NCI-H526 treated with DMSO at 0.1 percent for 48 hours (cell line): ENCODE results near the gene CDK14.

Experiments
- DNase-seq: peaks from one replicate; lab custom pipeline; 2025; lab: John Stamatoyannopoulos, UW

The CDK14 gene

DNA sequence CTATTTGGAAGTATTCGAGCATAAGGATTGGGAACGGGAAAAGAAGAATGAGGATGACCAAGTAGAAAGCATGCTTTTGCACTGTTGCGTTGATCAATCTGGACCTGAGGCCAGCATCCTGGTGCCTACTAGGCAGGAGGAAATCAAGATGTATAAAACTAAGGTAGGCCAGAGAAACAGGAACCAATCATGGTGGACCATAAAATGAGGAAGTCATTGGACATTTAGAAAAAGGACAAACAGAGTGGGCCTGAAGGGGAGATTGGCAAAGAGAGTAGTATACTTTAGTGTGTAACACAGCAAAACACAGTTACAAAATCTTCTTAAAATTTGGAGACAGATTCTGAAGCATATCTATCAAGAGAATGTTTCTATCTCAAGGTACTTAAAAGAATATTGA, 497.1 kb downstream of the CDK14 start:
- DNase-seq, result no peak

DNA sequence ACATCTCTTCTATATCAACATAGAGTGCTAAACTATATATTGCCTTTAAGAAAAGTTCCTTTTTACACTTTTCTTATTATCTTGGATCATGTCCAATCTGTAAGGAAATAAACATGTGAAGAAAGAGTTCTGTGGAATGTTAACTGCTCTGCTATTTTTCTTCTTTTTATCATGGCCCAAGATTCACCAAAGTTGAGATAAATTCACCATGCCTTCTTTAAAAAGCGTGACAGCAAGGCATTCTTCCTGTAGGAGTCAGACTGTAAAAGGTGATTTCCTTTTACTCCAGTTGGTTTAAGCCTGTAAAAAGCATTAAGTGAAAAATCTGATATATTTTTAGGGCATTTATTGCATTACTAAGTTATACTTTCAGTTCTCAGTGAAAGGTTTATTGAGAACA, 502.4 kb downstream of the CDK14 start:
- DNase-seq, result no peak

DNA sequence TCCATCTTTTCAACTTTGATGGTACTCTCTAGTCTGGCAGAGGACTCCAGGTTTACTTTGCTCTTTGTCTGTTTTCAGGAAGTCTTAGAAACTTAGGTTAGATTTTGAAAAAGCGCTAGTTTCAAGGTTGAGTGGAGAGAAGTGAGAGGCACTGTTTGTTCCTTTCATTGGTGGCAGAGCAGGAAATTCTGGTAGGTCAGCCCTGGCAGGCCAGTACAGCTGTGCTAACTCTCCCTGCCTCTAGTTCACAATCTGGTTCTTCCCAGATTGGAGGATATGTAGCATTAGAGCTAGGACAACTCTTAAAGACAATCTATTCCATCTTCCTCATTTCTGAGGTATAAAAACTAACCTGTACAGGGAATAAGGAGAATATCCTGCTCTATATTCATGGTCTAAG, 507.2 kb downstream of the CDK14 start:
- no peak for DNase-seq

DNA sequence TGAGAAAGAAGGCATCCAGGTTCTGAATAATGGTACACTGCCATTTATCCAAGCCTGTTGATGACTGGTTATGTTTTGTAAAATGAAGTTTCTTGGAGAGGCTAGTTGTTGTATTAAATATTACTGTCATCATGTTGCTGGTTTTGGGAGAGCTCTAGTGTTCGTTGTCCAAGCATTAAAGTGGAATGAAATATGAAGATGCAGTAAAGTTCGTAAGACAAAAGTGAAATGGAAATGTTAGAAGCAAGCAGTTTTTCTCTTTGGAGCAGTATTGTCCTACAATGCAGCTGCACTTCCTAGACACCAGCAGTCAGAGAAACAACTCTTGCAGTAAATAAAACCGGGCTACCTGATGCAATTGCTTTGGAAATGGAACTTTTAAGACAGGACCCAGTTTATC, 511.3 kb downstream of the CDK14 start:
- no peak for DNase-seq

DNA sequence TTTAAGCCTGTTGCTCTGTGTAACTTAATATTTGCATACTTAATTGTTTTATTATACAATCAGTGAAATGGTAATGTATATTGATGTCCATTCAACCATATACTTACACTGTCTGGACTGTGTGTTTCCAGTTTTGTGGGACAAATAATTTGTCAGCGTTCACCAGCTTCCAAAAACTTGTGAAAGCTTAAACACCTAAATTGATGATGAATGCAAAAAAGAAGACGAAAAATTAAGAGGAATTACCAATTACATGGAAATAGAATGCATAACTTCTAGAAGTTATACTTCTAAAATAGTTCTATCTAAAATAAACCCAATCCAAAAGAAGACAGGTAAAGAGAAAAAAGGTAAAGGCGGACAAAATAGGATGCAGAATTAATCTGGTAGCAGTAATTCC, 513.1 kb downstream of the CDK14 start:
- DNase-seq, result no peak

DNA sequence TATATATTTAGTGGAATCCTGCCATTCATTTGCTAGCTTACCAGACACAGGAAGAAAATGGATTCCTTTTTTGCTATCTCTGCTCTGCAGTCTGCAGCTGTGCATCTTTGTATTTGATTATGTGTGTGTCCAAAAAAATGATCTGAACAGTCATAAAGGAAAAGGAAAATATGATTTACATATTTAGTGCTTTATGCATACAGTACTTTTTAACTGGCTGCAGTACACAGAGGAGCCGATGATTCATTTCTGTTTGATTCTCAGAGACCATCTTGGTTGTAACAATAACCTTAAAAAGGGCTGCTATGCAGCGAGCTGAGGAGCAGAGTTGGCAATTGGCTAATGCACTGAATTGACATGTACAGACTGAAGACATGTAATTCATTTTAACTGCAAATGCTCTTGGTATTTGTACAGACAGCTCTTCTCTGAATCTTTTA, 516.8 kb downstream of the CDK14 start:
- DNase-seq, result no peak

DNA sequence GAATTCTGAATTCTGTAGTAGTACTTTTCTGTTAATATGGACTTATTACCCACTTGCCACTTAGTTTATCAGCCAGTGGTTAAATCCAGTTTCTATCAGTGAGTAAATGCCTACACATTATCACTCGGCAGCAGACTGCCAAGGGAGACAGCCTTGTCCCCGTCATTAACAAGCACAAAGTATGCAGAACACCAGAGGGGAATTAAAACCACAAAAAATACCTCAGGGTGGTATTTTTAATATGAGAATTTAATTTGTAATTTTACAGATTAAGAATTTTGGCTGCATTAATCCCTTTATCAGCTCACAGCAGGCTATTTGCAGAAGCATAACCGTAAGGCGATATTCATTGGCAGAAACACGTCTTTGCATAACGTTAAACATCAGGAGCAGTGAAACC, 518.1 kb downstream of the CDK14 start:
- no peak for DNase-seq

DNA sequence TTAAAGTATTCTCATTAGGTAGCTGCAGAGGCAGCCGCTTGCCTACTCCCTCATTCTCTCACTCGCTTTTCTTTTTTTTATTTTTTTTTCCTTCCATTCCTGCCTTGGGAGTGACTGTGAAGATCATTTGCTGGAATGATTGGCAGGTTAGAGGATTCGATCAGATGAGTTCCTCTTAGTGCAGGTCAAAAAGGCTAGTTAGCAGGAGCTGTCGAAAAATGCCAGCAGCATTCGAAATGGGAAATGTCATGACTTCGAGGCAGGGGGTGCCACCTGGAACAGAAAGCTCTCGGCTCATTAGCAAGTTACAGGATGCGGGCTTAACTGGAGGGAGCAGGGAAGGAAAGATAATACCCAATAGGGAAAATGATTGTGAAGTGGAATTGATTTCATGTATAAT, 530.6 kb downstream of the CDK14 start:
- DNase-seq, result no peak

DNA sequence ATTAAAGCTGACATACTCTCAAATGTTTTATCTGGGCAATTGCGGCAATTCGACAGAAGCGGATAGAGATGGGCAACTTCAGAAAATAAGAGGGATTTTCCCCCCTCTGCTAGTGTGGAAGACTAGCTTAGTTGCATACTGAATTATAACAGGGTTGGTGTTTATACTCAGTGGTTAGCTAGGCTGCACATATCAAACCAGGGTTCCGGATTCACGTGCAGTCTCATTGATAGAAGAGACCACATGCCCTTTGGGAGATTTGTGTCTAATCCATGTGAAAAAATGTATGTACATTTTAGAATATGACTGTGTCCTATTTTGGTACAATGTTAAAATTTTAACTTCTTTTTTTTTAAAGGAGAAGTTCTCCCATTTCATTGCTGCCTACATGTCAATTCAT, 531.2 kb downstream of the CDK14 start:
- no peak for DNase-seq

DNA sequence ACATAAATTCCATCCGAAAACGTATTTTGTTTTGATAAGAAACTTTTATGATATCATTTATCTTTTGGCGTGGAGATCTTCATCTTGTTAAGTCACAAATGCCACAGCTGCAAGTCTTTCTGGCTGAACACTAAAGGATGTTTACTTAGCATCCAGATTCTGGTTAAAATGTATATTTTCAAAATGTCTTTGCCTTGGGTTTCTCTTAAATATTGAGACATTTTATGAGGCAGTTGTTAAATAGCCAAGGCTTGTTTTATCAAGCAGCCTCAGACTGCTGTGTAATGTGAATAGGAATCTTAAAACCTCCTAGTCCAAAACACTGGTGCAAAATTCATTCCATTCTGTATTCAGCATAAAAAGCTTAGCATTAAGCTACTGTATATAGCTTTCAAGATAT, 531.8 kb downstream of the CDK14 start:
- DNase-seq, result no peak

DNA sequence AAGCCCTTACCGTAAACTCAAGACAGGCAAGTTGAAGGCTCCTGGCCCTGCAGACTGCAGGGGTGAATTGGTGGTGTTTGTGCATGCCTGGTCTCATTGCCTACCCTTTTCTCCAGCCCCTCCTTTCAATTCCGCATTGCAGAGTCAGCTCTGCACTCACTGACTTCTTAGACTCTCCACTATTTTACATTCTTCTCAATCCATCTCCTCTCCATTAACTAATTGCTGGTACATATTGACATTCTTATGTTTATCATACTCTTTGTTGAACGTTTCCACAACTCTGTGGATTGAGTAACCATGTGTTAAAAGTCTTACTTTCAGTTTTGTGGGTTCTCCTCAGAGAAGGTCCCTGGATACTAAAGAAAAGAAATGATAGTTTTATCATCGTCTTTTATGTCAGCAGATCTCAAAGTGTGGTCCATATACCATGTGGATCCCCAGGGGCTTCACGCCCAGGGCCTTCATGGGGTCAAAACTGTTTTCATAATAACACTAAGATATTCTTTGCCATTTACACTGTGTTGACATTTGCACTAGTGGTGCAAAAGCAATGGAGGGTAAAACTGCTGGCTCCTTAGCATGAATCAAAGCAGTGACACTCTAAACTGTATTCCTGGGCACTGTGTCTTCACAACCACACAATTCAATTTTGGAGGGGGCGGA, 532.7 kb downstream of the CDK14 start:
- no peak for DNase-seq

DNA sequence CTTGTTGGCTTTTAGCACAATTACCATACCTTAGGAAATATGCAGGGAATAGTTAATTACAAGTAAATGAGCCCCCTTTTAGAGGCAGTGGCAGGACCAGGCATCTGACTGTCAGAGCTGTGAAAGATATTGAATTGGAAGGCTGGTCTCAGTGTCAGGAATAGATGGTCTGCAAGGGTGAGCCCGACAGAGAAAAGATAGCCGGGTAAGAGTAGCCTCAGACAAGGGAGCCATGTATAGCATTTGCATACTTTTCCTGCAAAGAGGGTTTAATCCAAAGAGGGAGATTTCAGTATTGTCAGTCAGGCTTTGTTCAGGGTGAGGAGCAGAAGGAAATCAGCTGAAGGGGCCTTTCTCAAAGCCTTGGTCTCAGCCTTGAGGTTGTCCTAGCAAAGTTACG, 539.2 kb downstream of the CDK14 start:
- DNase-seq, result no peak

DNA sequence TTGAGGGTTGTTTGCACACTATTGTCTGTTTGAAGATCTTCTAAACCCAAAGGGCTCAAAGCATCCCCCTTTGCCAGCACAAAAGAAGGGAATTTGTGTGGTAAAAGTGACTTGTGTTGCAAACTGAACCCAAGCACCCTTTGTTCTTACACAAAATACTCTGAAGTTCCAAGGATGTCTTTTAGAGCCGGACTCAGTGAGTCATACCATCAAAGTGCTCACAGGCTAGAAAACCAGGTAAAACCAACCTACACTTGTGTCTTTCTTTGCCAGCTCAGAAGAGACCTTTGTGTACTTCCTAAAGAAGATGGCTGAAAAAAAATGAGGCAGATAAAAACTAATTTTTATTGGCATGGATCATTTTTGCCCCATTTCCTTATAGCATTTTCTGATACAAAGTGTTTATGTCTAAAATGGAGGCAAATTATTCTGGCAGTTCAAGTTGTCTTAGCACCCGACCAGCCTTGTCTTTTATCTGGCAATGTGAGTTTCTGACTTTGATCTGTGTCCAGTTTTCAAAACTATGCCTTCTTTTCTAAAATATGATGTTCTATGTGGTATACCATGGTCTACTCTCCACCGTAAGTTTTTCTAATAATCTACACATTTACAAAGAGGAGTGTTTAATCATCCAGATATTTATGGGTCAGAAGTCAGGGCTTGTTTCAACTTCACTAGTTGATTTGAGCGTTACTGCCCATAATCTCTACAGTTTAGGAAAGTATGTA, 539.7 kb downstream of the CDK14 start:
- DNase-seq, result no peak

DNA sequence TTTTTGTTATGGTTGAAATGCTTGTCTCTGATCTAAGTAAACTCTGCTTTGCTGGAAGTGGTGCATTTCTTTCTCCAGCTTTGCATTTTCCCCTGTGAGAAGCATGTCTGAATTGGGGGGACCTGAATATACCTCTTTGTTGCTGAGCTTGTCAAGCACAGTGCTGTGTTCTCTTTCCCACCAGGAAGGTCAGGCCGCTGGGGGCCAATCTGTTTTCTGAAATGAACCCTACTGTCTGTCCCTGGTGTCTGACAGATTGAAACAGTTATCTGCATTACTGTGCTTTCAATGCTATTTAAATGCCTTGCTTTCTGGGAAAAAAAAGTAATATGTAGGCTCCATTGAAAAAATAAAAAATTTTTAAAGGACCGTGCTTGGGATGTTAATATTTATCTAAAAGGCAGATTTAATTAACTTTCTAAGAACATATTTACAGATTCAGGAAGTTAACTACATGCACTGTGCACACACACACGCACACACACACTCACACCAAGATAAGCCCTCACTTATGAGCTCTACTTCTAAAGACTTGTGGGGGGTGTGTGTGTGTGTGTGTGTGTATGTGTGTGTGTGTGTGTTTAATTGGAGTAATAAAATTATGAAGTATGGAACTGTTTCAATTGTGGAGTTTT, 541.1 kb downstream of the CDK14 start:
- DNase-seq, result no peak

DNA sequence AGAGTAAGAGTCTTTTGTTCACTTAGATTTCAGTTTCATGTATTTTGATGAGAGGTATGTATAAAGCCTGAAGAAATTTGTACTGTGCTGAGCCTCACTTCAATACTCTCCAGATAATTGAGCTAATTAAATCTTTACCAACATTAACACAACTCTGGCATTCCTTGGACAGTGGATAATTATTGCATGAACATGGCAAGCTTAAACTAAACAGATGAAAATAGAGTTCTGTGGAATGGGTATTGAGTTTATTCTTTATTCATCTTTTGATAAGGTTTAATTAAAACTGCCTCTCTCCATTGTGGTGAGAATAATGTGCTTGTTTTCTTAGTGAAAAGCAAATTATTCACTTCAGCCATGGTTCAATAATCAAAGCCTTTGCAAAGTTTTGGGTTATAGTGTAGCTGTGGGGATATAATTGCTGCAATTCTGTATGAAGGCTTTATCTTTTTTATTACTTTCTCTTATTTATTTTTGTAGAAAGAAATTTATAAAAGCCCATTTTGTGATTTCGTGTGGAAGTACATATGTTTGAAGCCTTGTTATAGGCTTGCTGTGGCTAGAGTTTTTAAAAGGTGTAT, 541.8 kb downstream of the CDK14 start:
- no peak for DNase-seq

DNA sequence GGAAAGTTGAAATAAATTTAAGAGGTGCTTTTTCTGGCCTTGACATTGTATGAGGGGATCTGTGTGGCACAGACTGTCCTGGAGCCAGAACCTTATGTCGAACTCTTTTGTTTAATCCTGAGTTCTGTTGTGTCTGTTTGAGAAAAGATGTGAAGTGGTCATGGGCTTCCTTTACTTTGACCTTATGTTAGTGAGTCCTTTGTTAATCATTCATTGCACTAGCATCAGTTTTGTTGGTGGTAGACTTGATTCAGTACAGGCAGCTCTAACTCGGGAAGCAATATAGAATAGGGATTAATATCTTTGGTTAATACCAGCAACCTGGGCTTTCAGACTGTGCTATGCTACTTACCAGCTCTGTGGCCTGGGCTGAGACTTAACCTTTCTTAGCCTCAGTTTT, 544.2 kb downstream of the CDK14 start:
- DNase-seq, result no peak

DNA sequence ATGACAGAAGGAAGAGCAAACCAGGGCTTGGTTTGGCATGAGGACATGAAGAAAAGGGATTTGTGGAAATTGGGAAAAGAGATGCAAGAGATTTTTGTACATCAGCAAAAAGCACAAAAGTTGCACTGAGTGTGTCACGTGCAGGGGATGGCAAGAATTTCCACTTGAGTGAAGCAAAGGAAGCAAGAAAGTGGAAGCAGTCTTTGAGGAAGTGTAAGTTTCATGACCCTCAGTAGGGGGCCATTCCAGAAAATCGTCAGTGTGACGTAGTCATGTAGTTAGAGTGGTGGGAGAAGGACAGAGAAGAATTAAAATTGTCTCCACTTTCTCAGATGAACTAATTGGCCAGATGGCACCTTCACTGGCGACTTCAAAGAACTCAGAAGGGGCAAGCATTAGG, 544.9 kb downstream of the CDK14 start:
- no peak for DNase-seq

DNA sequence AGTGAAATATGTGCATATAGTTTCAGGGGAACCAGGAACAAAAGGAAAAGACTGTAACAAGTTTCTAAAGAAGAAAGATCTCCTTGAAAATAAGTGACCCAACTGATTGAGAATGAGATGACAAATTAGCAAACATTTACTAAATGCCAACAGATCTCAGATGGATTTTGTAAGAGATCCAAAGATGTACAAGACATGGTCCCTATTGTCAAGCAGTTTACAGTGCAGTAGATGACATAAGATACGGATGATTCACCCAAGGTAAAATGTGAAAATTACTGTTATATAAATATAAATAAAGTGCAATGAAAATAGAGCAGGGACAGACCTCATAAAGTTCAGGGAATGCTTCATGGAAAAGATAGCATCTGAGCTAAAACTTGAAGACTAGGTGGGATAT, 546.6 kb downstream of the CDK14 start:
- no peak for DNase-seq

DNA sequence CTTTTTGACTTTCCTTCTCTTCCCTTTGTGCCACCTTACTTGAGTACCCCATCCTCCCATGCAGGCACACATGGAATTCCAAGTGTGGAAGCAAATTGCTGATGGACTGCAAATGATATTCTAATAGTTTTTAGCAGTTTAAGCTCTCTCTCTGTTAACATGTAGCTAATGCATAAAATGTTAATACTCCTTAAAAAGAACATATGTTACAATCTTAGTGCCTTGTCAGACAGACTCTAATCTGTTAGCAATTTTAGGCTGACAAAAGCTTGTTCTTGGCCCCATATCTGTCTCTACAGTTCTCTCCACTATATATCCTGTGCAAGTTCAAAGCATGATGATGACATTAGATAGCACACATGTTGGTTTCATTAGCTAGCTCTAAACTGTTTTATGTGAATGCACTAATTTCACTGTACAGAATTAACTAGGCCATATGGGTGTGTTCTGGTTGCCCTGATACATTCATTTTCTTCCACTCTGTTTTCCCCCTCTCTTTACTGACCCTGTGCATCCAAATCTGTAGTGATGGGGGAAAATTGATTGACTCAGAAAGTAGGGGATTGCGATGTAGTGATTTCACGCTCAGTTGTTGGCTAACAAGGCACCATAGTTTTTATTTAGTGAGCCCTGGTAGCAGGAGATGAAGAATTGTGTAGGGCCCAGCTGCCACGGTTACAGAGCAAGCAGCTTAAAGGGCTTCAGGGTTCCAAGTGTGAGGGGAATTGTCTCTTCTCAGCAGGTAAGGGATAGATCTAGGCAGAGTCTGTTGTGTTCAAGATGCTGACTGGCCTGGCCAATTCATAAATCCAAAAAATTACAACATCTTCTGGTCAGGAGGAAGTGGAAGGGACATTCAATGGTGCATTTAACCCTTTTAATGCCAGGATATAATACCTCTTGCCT, 553.5 kb downstream of the CDK14 start:
- no peak for DNase-seq

DNA sequence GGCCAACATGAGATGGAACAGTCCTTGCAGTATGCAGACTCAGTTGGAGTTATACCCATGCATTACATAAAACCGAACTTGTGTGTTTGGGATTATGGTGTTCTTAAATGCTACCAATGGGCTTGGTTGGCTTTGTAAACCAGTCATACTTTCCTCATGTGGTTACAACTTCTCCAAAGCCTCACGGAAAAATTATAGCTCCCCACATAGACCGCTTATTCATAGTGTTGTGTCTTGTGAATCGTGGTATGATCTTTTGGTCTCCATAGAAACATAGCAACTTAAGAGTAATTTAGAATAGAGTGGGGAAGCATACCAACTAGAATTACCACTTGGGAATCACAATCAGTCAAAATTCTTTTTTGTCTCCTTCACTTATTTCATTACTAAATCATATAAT, 555.8 kb downstream of the CDK14 start:
- DNase-seq, result no peak

DNA sequence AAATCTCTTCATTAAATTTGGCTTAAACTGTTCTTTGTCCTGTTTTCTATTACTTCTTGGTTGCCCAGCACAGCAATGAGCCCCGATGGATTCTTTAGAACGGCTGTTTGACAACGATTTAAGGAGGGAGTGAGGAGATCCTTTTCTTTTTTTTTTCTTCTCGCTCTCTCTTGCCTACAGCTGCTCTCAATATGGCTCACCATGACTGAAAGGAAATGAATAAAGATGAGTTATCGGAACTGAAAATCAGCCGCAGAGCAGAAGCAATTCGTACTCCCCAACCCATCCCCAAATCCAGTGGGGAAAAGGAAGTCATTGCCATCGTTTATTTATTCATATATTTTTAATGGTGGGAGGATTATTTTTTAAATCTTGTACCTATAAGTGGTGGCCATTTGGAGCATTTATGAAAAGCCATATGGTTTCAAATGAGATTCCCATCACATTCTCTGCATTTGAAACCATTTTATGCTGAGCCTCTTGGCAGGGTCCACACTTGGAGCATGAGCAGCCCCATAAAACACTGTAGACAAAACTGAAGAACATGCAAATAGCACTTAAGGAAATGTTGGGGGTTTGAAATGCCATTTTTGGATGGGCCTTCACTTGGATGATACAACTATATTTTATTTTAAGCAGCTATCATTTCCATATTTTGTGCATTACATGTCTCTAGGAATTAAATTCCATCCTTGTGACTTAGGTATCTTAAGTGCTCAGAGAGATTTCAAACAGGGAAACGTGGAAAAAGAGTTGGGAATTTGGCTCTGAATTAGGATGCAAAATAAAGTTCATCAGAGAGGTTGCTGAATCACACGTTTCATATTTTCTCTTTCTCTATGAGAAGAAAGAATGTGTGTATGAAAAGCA, 560.4 kb downstream of the CDK14 start:
- DNase-seq, result no peak
